ENCODE results near the gene TPBG. TPM values are rescaled to one million over a fixed set of nuclear protein-coding genes. Genes with fewer than 3 reads are reported as not detected.

Gene TPBG
- total RNA-seq, 1 donor from 2014 or later = 1.4 TPM

DNA sequence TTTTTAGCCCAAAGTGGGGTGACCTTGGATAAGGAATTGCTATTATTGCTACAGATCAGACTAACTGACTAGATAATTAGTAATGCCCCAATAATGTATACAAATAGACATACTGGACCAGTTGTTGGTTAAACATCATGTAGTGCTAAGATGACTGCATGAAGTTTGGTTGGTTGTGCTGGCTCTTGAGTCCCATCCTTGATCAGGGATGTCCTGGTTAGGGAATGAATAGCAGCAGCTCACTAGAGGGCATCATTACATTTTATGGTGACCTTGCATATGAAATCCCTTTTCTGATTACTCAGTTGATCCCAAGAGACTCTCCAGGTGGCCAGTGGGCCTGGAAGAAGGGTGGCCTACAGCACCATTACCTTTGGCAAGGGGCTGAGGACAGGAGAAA lies 10.9 kb downstream of the TPBG start:
- no peak overlapping the region for H3K27ac Mint-ChIP-seq (ENCODE audit: unreplicated experiment)
- peaks cover 5% of the 10 kb centered on the region for H3K36me3 Mint-ChIP-seq (ENCODE audit: unreplicated experiment)
- H3K4me1 Mint-ChIP-seq (ENCODE audit: low read depth, unreplicated experiment) = no peaks in the 10 kb centered on the region
- no peaks in the 10 kb centered on the region for H3K27me3 Mint-ChIP-seq (ENCODE audit: unreplicated experiment)
- DNase-seq = no peak
- no peak overlapping the region for H3K4me3 Mint-ChIP-seq (ENCODE audit: unreplicated experiment)
- peaks cover 1% of the 10 kb centered on the region for H3K9me3 Mint-ChIP-seq (ENCODE audit: unreplicated experiment)
- TF ChIP-seq CTCF (IDR thresholded peaks at IDR 0.05; ENCODE audit: partially characterized antibody, unreplicated experiment) = no peak

DNA sequence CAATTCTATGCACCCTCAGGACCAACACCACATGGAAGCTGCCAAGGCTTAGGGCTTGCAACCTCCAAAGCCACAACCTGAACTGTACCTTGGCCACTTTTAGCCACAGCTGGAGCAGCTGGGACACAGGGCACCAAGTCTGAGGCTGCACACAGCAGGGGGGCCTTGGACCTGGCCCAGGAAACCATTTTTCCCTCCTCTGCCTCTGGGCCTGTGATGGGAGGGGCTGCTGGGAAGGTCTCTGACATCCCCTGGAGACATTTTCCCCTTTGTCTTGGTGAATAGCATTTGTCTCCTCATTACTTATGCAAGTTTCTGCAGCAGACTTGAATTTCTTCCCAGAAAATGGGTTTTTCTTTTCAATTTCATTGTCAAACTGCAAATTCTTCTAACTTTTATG lies 13.0 kb downstream of the TPBG start:
- H3K4me3 Mint-ChIP-seq (ENCODE audit: unreplicated experiment) = no peak overlapping the region
- no peaks in the 10 kb centered on the region for H3K4me1 Mint-ChIP-seq (ENCODE audit: low read depth, unreplicated experiment)
- DNase-seq = no peak
- no peaks in the 10 kb centered on the region for H3K27me3 Mint-ChIP-seq (ENCODE audit: unreplicated experiment)
- no peak for TF ChIP-seq CTCF (IDR thresholded peaks at IDR 0.05; ENCODE audit: partially characterized antibody, unreplicated experiment)
- peaks cover 5% of the 10 kb centered on the region for H3K36me3 Mint-ChIP-seq (ENCODE audit: unreplicated experiment)
- no peak overlapping the region for H3K27ac Mint-ChIP-seq (ENCODE audit: unreplicated experiment)
- H3K9me3 Mint-ChIP-seq (ENCODE audit: unreplicated experiment) = peaks cover 1% of the 10 kb centered on the region

DNA sequence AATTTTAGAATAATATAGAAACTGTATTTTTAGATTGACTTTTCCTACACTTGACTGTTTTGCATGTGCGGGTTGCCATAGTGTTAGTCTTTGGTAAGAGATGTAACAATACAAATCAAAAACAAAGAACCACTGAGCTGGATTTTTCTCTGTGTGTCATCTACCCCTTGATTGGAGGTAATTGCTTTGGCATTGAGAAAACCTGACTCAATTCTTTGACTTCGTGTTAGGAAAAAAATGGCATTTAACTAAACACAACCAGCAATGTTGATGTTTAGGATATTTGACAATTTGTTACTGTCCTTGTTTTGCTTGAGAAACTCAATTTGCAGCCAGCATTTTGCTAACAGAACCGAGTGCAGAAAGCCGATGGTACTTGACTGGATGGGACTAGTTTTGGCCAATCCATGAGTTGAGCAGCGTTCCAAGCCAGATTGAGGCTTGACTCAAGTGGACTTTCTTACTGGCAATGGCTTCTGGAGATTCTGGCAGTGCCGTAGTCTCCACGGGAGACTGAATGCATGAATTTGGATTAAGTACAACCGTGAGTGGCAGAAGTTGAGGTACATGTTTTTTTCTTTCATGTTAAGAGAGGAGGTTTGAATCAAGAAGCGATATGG lies 17.1 kb downstream of the TPBG start:
- Mint-ChIP-seq H3K4me3 (ENCODE audit: unreplicated experiment) (no peak overlapping the region), H3K9me3 (ENCODE audit: unreplicated experiment) (no peaks in the 10 kb centered on the region), H3K36me3 (ENCODE audit: unreplicated experiment) (peaks cover 5% of the 10 kb centered on the region), H3K27me3 (ENCODE audit: unreplicated experiment) (no peaks in the 10 kb centered on the region), H3K4me1 (ENCODE audit: low read depth, unreplicated experiment) (no peaks in the 10 kb centered on the region), H3K27ac (ENCODE audit: unreplicated experiment) (no peak overlapping the region)
- no peak for DNase-seq
- no peak for TF ChIP-seq CTCF (IDR thresholded peaks at IDR 0.05; ENCODE audit: partially characterized antibody, unreplicated experiment)

DNA sequence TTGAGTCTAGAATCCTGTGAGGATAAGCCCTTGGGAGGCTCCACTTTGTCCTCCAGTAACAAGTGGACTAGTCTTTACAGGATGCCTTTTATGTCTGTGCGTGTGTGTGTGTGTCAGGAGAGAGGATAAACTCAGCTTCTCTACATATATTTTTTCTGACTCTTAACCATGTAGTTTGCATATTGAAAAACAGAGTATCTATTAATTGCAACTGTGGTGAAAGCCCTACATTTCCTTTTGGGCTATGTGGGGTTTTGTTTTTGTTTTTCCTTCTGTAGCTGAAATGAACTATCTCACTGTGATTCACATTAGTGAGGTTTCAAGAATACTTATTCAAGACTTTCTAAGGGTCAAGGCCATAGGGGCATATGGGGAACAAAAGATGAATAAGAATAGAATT lies 17.7 kb downstream of the TPBG start:
- Mint-ChIP-seq H3K4me1 (ENCODE audit: low read depth, unreplicated experiment) (no peaks in the 10 kb centered on the region), H3K36me3 (ENCODE audit: unreplicated experiment) (peaks cover 5% of the 10 kb centered on the region), H3K27me3 (ENCODE audit: unreplicated experiment) (no peaks in the 10 kb centered on the region), H3K4me3 (ENCODE audit: unreplicated experiment) (no peak overlapping the region), H3K9me3 (ENCODE audit: unreplicated experiment) (no peaks in the 10 kb centered on the region), H3K27ac (ENCODE audit: unreplicated experiment) (no peak overlapping the region)
- TF ChIP-seq CTCF (IDR thresholded peaks at IDR 0.05; ENCODE audit: partially characterized antibody, unreplicated experiment) = no peak
- DNase-seq = no peak

- no peaks in the 10 kb centered on the region for H3K9me3 Mint-ChIP-seq (ENCODE audit: unreplicated experiment)
- H3K27me3 Mint-ChIP-seq (ENCODE audit: unreplicated experiment) = no peaks in the 10 kb centered on the region
- no peak for DNase-seq
- no peaks in the 10 kb centered on the region for H3K4me1 Mint-ChIP-seq (ENCODE audit: low read depth, unreplicated experiment)
- TF ChIP-seq CTCF (IDR thresholded peaks at IDR 0.05; ENCODE audit: partially characterized antibody, unreplicated experiment) = no peak
- no peak overlapping the region for H3K4me3 Mint-ChIP-seq (ENCODE audit: unreplicated experiment)
- H3K27ac Mint-ChIP-seq (ENCODE audit: unreplicated experiment) = no peak overlapping the region
- no peaks in the 10 kb centered on the region for H3K36me3 Mint-ChIP-seq (ENCODE audit: unreplicated experiment)
These were observed 21.5 kb downstream of the TPBG start for GRCh38 chr6:82385102-82385501.

Data from glutamatergic neuron (in vitro differentiated cells).